HG02678 (cell line): ENCODE results near the gene RCOR1.

Experiments
- ATAC-seq: cut with Tn5 transposase; IDR thresholded peaks from one replicate; pipeline ENCODE4 v1.9.1; 2021; ENCODE audit warnings: mild to moderate bottlenecking, moderate library complexity; ENCODE audit not compliant: unreplicated experiment

RCOR1 gene

DNA sequence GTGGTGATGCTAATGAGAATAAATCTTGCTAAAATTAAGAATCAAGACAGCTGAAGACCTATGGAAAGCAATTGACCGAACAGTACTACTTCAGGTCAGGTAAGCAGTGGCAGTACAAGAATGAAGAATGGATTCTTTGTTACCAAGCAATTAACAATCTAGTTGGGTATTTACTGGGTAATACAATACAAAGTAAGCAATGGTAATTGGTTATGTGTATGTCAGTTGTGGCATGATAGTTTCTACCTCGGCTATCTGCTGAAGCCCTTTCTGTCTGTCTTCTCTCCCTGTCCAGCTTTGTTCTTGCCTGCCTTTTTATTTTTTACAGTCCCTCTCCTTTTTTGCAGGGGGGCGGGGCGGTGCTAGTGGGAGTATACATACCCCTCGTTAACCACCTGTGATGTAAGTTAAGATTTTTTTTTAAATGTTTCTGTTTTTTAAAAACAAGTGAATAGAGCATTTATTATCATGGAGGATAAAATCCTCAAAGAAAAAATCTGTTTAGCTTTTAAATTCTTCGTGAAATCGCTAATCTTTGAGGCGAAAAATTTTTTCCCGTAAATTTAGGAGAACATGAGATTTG lies 75.9 kb downstream of the RCOR1 start:
- no peak for ATAC-seq

DNA sequence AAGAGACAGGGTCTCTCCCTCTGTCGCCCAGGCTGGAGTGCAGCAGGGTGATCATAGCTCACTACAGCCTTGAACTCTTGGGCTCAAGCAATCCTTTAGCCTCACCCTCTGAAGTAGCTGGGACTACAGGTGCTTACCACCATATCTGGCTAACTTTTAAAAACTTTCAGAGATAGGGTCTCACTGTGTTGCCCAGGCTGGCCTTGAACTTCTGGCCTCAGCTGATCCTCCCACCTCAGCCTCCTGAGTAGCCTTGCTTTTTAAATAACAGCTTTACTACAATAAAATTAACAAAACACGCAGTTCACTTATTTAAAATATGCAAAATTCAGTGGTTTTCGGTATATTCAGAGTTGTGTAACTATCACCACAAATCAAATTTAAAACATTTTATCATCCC lies 79.0 kb downstream of the RCOR1 start:
- no peak for ATAC-seq

DNA sequence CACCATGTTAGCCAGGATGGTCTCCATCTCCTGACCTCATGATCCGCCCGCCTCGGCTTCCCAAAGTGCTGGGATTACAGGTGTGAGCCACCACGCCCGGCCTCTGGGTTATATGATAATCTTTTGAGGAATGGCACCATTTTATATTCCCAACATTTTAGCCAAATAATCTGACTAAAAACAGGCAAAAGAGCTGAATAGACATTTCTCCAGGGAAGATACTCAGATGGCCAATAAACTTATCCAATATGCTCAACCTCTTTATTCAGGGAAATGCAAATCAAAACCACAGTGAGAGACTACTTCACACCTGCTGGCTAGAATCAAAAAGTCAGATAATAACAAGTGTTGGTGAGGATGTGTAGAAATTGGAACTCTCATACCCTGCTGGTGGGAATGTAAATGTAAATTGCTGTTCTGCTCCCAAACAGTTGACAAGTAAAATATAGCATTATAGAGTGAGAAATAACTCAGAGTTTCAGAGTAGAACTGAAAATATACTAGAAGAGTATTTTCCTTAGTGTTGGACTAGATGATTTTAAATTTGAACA lies 80.0 kb downstream of the RCOR1 start:
- ATAC-seq, result no peak

DNA sequence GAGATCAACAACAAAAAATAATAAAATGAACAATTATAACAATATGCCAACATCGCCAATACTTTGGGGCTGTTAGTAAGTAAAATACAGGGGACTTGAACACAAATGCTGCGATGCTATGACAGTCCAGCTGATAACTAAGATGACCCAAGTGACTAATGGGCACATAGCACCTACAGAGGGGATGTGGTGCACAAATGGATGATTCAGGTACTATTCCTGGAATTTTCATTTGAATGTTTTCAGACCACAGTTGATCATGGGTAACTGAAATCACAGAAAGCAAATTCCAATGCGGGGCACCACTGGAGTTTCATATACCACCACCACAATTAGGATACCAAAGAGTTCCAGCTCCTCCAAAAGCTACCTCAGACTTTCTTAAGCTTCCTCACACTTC lies 82.9 kb downstream of the RCOR1 start:
- no peak for ATAC-seq

DNA sequence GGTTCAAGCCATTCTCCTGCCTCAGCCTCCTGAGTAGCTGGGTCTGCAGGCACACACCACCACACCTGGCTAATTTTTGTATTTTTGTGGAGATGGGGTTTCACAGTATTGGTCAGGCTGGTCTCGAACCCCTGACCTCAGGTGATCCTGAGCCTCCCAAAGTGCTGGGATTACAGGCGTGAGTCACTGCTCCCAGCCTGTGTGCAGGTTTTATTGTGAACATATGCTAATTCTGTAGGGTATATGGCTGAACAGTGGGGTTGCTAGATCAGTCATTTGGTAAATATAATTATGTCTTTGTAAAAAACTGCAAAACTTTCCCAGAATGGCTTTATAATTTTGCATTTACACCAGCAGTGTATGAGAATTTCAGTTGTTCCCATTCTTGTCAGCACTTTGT lies 85.9 kb downstream of the RCOR1 start:
- ATAC-seq, result no peak

DNA sequence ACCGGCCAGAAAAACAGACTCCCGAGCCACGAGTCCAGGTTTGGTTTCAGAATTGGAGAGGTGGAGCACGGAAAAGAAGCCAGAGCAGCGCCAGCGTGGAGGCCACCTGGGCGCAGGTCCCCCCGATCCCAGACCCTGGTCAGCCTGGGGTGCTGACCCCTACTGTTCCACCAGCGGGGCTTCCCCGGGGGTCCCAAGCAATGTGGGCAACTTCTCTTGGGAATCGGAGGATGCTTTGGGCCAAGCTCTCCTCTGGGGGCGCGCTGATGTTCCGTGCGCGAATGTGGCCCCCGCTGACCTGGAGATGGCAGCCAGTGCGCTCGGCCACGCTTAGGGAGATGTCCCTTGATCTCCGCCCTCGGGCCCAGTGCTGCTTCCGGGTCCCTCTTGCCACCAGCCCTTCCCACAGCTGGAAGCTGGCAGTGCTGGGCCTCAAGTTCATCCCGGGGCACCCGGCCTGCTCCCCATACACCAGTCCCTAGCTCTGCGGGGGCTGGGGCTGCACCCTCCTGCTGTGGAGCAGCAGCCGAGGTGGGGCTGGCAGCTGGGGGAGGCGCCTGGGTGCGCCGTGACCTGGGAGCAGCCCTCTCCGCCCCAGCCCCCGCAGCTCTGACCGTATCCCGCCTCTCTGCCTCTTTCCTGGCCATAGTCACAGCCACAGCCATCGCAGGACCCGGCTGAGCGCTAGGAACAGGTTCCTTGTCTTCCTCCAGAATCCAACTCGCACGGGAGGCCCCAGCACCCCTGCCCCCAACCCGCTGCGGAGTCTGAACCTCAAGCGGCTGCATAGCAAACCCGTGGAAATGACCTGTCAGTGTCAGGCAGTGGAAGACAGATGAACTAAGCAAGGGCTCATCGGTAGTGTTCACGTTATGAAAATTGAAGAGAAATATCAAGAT lies 91.2 kb downstream of the RCOR1 start:
- ATAC-seq, result no peak

DNA sequence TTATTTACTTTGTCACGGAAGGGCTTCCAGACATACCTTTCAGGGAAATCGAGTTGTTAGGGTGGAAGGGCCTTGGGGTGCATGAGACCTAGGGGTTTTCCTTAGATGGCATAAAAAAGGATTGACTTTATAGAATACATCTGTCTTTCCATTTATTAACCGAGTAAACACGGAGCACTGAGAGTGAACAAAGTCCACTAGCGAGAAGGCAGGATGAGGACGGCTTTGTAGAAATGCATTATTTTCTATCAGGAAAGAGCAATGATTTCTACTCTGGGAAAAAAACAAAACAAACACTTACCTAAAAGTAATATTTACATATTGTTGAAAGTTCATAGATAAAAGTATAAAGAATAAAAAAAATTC lies 91.8 kb downstream of the RCOR1 start:
- ATAC-seq, result no peak

DNA sequence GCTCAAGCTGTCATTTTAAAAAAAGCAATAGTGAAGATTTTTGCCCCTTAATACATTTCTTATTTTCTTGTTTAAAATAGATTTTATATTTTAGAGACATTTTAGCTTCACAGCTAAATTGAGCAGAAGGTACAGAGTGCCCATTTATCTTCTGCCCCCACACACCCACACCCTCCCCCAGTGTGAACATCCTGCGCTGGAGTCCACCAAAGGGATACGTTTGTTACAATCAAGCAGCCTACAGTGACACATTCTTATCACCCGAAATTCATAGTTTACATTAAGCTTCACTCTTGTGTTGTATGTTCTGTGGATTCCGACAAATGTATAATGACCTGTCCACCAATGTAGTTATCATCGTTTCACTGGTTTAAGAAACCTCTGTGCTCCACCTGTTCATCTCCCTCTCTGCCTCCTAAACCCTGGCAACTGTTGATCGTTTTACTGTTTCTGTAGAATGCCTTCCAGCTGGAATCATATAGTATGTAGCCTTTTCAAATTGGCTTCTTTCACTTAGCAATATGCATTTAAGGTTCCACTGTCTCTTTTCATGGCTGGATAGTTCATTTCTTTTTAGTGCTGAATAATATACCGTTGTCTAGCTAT lies 93.8 kb downstream of the RCOR1 start:
- no peak for ATAC-seq

DNA sequence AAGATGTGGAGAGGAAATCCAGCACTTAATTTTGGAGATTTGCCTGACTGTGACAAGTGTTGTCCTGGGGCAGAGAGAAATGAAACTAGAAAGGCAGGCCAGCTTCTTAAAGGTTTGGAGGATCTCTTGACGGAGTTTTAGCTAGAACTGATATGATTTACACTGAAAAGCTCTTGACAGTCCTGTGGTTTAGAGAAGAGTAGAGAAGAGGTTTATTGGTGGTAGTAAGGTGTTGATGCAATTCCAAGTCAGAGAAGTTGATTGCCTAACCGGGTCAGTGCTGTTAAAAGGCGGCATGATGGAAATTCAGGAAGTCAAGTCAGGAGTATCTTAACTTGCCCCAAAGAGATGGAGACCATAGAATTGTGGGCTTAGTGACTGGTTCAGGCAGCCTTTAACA lies 95.8 kb downstream of the RCOR1 start:
- ATAC-seq, result no peak

DNA sequence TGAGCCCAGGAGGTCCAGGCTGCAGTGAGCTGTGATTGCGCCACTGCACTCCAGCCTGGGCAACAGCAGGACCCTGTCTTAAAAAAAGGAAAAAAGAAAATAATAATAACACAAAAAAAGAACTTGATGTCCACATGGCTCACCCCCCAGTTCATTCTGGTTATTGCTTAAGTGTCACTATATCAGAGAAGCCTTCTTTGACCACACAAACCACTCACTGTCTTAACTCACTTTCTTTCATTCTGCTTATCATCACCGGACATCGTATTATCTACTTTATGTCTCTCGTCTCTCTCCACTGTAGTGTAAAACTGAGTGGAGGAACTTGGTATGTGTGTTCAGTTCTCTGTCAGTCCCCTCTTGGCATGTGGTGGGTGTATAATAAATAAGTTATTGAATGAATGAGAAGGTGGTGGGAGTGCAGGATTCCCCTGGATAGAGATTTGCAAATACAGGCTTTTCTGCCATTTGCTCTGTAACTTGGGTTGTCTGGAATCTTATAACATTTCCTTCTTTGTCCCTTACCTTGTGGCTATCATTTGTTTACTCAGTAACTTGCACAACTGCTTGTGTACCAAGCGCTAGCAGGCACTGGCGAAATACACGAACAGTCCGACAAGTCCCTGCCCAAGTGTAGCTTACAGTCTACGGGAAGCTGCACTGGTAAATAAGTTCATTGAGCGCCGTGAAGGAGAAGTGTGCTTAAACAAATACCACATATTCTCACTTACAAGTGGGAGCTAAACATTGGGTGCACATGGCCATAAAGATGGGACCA lies 98.2 kb downstream of the RCOR1 start:
- no peak for ATAC-seq

DNA sequence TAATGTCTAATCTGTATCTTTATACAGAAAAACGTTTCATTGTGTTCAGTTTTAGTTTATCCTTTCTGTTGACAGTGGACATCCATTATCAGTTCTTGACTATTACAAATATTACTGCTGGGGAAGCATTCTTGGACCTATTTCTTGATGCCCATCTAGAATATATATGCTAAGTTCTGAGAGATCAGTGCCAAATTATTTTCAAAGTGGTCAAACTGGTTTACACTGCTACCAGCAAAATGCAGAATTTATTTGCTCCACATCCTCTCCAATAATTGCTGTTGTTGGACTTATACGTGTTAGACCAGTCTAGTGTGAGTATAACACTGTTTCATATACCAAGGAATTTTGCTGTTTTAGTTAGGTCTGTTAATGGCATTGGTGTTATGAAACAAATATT lies 99.3 kb downstream of the RCOR1 start:
- ATAC-seq, result no peak

DNA sequence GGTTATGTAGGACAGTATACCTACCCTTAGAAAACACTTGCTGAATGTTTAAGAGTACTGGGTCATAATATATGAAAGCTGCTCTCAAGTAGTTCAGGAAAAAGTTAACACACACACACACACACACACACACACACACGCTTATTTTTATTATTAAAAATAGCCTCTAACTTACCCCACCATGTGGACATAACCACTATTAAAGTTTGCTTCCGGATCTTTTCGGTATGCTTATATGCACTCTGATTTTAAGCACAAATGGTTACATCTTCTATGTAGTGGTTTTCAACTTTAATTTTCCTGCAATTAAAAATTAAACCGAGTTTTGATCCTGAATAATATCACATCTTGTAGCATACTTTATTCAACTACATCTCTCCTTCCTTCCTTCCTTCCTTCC lies 99.9 kb downstream of the RCOR1 start:
- no peak for ATAC-seq

DNA sequence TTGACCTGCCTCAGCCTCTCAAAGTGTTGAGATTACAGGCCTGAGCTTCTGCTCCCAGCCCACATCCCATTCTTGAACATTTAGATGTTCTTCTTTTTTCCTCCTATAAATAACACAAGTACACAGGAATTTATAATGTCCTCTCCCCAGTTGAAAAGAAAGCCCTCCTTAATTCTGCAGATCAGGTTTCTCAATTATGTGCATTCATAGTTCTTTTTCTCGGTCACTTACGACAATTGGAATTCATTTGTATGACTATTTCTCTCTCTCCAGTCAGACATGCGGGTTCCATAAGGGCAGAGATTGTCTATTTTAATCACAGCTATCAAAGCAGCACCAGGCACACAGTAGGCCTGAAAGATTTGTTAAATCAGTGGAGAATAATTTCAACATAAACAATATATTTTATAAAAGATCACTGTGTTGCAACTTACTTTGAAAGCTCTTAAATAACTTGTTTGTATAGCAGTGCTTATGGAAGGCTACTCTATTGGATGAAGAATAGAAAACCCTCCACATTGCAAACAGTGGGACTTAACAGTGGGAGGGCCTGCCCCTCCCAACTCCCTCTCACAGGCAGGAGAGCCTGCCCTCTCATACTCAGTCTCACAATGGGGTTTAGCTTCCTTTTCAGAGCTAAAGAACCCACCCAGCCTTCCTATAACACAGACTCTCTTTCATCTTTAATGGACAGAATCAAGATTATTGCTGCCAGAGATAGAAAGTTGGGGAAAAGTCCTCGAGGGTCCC lies 100.7 kb downstream of the RCOR1 start:
- ATAC-seq, result no peak

DNA sequence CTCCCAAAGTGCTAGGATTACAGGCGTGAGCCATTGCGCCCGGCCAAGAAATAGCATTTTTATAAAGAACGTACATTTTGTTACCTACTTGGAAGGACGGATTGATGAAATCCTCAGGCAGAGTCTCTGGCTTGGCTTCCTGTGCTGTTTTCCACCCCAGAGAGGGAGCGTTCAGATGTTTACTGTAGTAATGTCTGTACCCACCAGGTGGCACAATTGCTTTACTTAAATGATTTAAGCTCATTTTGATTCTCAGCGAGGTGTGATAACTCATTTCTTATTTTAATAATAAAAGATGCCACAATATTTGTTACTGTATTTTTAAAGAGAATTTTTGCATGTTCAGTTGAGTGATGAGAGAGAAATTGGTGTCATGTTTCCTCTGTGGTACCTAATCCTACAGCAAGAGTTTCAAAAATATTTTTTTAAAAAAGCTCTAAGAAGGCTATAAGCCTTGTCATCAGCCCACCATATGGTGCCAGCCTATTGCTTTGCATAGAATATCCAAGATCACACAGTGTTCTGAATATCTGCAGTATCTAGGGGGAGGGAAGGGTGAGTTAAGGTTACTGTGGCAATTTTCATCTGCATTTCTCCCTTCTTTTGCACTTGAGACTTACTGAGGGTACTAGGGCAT lies 102.2 kb downstream of the RCOR1 start:
- ATAC-seq, result no peak

DNA sequence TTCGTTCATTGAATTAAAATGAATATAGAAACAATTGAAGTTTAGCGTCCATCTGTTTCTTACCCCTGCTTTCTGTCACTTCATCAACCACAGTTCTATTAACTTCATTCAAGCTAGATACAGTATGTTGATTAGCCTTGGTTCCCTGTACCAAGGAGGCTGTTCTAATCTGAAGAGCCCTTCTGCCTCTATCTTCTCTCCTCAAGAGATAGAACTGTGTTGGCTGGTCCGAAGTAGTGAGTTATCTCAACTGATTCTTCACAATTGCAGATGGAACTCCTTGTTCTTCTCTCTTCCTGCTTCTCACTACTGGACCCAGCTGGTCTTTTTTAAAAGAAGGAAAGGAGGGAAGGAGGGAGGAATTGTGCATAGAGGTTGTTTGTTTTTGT lies 102.7 kb downstream of the RCOR1 start:
- no peak for ATAC-seq

DNA sequence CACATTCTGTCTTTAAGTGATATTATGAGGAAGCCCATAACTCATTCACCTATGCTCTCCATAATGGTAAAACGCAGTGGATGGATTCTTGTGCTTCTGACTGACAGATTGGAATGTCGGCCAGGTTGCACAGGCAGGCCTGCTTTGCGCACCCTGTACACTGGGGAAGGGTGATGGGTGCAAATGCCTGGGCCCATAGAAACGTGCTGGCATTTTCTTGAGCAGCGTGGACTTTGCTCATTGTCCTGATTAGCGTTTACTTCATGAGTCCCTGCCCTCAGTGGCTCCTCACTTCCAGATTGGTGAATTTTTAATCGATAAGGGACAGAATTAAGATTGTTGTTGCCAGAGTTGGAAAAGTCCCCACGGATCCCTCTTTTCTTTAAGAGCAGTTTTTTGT lies 103.9 kb downstream of the RCOR1 start:
- ATAC-seq, result no peak

DNA sequence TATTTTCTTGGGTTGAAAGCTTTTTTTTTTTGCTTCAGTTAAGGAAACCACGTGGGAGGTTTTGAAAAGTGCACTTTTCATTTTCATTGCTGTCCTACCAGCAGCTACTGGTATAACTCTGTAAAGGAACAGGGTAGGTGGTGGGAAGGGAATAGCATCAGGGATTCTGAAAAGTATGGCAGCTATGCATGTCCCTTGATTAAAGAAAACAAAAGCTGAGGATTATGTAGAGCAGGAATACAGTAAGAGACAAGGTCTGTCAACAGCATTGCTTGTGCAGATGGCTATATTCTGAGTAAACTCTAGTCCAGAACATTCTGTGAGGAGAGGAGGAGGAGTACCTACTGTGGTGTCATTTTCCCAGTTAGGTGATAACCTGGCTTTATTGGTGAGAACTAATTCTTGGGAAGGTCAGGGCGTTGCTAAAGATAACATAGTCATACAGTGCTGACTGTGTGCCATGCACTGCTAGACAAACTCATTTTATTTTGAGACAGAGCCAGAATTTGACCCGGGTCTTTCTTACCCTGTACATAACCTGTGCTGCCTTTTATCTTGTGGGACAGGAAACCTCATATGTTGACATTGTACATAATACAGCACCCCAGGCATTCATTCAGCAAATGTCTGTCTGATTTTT lies 104.5 kb downstream of the RCOR1 start:
- no peak for ATAC-seq

DNA sequence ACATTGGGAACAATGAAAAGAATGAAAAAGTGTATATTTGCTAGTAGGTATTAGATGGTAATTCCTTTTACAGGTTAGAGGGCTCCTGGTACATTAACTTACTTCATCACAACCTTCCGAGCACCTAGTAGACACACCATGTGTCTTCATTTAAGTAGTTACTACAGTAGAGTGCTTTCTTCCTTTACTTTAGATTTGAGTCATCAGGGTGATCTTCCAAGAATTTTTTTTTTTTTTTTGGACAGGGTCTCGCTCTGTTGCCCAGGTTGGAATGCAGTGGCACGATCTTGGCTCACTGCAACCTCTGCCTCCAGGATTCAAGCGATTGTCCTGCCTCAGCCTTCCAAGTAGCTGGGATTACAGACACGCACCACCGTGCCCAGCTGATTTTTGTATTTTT lies 105.1 kb downstream of the RCOR1 start:
- ATAC-seq, result no peak

DNA sequence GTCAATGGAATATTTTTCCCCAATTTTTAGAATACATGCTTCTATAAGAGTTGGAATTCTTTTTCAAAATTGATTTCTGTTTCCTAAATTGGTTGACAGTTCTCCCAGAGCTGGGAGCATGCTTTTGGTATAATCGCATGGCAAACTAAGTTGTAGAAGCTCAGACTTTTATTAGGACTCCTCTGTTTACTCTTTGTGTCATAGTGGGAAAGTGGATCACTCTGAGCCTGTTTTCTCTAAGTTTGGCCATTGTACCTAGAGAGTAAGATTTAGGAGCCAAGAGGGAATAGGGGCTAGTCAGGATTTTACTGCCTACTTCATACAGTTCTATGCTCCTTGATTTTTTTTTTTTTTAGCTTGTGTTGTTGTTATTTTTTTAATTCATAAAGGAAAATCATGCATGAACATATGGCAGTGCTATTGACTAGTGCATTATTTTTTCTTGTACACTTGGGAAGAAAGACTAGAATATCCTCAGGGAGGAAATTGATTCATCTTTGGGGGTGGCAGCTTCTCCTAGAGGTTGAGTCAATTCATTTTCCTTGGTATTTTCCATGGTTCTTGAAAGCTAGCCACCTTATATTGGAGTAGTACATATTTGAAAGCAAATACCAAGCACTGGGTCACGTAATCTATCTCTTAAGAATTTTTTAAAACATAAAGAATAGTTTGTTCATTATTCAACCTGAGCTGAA lies 107.1 kb downstream of the RCOR1 start:
- ATAC-seq, result no peak
